Colonic mucosa (tissue), 4 donors: ENCODE measurements around the gene CHD9NB. TPM values are rescaled to one million over a fixed set of nuclear protein-coding genes. Genes with fewer than 3 reads are reported as not detected.
A peak's percentile ranks its signal among the peaks of the same experiment; 100 is the strongest.

Experiments
- DNase-seq: peaks from one replicate; pipeline ENCODE4 v3.0.0-alpha.2; 2020
- H3K27ac ChIP-seq: fragments of 200-600 bp; one replicate; pipeline ENCODE4 v1.8.0; 2021
- H3K27me3 ChIP-seq: fragments of 200-600 bp; one replicate; pipeline ENCODE4 v1.8.0; 2021
- H3K36me3 ChIP-seq: fragments of 200-600 bp; one replicate; pipeline ENCODE4 v1.8.0; 2021
- H3K4me1 ChIP-seq: fragments of 200-600 bp; one replicate; pipeline ENCODE4 v1.8.0; 2021; ENCODE audit warnings: mild to moderate bottlenecking
- H3K4me3 ChIP-seq: fragments of 200-600 bp; one replicate; pipeline ENCODE4 v1.8.0; 2021
- H3K9ac ChIP-seq, 2 donors: one replicate each; pipeline ENCODE4 v1.7.0; 2013; ENCODE audit warnings: control low read depth in 2 of 2, low read depth in 2 of 2, low read length in 2 of 2
- H3K9me3 ChIP-seq: fragments of 200-600 bp; one replicate; pipeline ENCODE4 v1.8.0; 2021
- intact Hi-C: fragments of 100-400 bp; cut with DNase I; formaldehyde crosslinking; loops from one replicate; pipeline ENCODE4 v1.14.1; 2022
- total RNA-seq, 2 donors: library from RNA; stranded (reverse); fragmentation: NEBNext Ultra II Directional in 1 of 2; extraction: Animal tissue kit (Norgen Biotek cat#: 25700) in 1 of 2; gene quantifications; one replicate each; pipeline ENCODE4 v1.2.1, GENCODE V29; 2021
- TF ChIP-seq, protein P1 (sequence below): fragments of 200-600 bp; IDR thresholded peaks from one replicate; pipeline ENCODE4 v1.8.0; 2022; ENCODE audit warnings: antibody characterized with exemption, mild to moderate bottlenecking
- donor health status: healthy.
- donor health status: DM: no; HTN: no; CAD: no.
- donor health status: DM: no; HTN: no; CAD: no.

CHD9NB gene
- total RNA-seq, 2 donors from 2014 or later: 2.5 to 5.6 TPM

DNA sequence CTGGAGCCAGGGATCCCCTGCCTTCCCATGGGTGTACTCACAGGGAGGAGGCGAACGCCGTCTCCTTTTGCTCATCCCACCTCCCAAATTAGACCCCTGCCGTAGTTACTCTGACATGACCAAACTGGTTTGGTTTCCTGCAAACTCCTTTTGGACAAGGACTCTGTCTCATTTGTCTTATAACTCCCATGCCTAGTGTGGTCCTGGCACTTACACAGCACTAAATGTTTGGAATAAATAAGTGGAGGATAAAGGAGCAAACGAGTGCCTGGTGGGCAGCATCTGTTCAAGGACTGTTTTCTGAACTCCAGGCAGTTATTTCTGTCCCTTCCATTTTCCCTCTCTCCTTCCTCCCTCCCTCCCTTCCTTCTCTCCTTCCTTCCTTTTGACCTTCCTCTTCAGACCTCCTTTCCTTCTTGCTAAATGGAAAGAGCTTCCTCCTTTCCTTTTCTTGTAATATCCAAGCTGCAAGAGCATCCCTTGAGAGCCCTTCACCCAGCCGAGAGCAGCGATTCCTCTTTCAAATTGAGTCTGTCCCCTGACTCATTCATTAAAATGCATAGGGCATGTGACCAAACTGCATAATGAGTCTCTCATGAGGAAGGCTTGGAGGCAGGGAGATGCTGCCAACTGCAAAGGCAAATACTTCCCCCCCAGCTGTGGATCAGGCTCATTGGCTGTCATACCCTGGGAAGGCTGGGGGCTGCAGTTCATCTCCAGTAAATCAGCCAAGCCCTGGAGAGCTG lies 38.9 kb upstream of the CHD9NB start:
- Histone ChIP-seq H3K27ac (peak overlapping the region; percentile 56), H3K9ac (peak overlapping the region in 1 of 2 donors; percentile 66), H3K9me3 (no peaks in the 10 kb centered on the region), H3K4me1 (peaks cover 28% of the 10 kb centered on the region), H3K4me3 (no peak overlapping the region), H3K27me3 (no peaks in the 10 kb centered on the region), H3K36me3 (no peaks in the 10 kb centered on the region)
- intact Hi-C loops: no loop called here
- DNase-seq: peak; percentile 55
- TF ChIP-seq, protein P1, sequence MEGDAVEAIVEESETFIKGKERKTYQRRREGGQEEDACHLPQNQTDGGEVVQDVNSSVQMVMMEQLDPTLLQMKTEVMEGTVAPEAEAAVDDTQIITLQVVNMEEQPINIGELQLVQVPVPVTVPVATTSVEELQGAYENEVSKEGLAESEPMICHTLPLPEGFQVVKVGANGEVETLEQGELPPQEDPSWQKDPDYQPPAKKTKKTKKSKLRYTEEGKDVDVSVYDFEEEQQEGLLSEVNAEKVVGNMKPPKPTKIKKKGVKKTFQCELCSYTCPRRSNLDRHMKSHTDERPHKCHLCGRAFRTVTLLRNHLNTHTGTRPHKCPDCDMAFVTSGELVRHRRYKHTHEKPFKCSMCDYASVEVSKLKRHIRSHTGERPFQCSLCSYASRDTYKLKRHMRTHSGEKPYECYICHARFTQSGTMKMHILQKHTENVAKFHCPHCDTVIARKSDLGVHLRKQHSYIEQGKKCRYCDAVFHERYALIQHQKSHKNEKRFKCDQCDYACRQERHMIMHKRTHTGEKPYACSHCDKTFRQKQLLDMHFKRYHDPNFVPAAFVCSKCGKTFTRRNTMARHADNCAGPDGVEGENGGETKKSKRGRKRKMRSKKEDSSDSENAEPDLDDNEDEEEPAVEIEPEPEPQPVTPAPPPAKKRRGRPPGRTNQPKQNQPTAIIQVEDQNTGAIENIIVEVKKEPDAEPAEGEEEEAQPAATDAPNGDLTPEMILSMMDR: no peak

DNA sequence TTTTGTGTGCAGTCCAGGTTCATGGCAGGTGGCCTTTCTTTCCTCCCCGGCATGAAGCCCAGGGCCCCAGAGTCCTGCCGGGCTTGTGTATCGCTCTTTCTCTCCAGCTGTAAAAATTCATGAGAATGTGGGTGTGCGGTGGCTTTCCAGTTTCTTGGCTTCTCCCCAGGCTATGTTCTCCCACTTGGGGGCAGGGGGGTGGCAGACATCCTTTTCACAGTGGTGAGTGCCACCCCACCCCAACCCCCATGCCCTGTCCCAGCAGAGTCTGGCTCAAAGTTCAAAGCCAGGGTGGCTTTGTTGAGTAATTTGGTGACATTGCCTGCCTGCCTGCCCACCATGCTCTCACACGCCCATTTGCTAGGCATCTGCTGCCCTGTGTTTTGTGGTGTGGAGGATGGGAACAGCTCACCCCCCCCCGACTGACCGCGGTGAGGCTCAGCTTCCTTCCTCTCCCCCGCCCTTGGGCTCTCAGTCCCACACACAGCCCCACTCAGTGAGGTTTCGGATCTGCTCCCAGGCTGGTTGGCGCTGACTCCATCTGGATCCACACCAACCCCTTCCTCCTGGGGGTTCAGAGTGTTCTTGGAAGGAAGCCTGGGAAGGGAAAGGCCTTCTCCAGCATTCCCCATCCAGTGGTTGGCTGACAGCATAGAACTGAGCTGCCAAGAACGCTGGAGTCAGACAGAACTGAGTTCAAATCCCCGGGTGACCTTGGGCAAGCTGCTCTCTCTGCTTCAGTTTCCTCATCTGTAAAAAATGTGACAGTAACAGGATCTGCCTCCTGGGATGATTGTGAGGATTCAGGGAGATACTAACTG lies 38.1 kb upstream of the CHD9NB start:
- DNase-seq: peak; percentile 79
- H3K27ac ChIP-seq: peak overlapping the region; percentile 56
- peak overlapping the region in 1 of 2 donors; percentile 66 for H3K9ac ChIP-seq
- no peaks in the 10 kb centered on the region for H3K36me3 ChIP-seq
- H3K9me3 ChIP-seq: no peaks in the 10 kb centered on the region
- H3K27me3 ChIP-seq: no peaks in the 10 kb centered on the region
- H3K4me1 ChIP-seq: peaks cover 28% of the 10 kb centered on the region
- no peak overlapping the region for H3K4me3 ChIP-seq
- TF ChIP-seq, protein P1: no peak
- intact Hi-C loops: no loop called here

DNA sequence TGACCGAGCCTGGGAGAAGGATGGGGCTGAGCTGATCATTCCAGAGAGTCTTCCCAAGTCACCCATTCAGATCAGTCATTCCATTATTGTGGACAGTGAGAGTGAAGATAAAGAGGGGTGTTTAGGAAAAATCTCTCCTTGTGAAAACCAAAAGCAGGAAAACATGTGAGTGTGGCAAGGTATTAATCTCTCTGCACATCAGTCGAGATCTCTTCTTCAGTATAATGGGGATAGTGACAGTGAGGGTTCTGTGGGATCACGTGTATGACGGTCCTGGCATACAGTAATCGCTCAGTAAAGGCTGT lies 37.5 kb upstream of the CHD9NB start:
- DNase-seq: no peak
- H3K9me3 ChIP-seq: no peaks in the 10 kb centered on the region
- intact Hi-C loops: no loop called here
- H3K4me1 ChIP-seq: peaks cover 28% of the 10 kb centered on the region
- H3K4me3 ChIP-seq: no peak overlapping the region
- H3K27me3 ChIP-seq: no peaks in the 10 kb centered on the region
- H3K9ac ChIP-seq: peak overlapping the region in 1 of 2 donors; percentile 66
- H3K27ac ChIP-seq: peak overlapping the region; percentile 56
- TF ChIP-seq, protein P1: no peak
- H3K36me3 ChIP-seq: no peaks in the 10 kb centered on the region

DNA sequence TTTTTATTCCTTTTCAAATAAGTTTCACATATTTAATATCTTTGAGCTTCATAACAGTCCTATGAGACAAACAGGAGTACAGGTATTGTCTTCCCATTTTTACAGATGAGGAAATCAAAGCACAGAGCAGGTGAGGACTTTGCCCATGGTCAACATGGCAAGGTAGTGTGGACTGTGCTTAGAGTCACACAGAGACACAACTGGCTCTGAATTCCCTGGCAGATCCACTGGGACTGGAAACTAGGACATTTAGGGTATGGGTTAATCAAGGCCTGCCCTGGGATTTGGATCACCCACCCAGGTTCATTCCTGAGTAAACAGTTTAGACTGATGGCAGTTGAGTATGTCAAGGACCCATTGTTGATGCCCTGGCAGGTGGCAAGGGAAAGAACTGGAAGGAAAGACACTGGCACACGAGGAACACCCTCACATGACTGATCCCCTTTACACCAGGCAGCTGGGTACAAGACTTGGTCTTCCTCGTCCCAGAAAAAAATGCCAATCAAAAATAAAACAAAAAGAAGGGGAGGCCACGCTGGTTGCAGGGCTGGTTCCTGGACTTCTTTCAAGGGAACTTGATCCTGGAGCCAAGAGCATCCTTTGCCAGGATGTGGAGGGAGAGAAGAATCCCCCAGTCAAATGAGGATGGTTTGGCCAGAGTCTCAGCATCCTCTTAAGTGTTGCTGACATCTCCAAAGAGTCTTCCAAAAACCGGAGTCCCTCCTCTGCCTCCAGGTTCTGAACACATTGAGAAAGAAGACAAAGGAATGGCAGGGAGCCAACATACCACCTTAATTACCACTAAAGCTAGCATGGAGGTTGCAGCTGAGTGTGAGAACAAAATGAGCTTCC lies 37.0 kb upstream of the CHD9NB start:
- intact Hi-C loops: no loop called here
- Histone ChIP-seq H3K36me3 (no peaks in the 10 kb centered on the region), H3K4me3 (no peak overlapping the region), H3K4me1 (peaks cover 28% of the 10 kb centered on the region), H3K27ac (peak overlapping the region; percentile 56), H3K9me3 (no peaks in the 10 kb centered on the region), H3K27me3 (no peaks in the 10 kb centered on the region), H3K9ac (peak overlapping the region in 1 of 2 donors; percentile 66)
- no peak for DNase-seq
- TF ChIP-seq, protein P1: no peak

DNA sequence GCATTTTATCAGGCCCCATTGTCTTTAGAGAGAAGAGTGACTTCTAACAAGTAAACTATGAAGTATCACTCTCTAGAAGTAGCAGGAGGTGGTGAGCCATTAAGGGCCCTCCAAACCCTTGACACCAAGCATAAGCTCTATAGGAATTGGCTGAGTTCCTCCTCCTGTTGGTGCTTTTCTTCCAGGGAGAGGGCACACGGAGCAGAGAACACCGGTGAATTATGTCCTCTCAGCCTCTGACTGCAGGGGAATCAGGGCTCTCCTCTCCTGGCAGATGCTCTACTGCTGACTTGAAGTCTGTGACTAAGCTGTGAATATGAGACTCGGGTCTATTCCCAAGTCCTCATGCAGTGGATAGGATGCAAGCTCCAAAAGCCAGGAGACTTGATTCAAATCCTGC lies 34.4 kb upstream of the CHD9NB start:
- Histone ChIP-seq H3K36me3 (no peaks in the 10 kb centered on the region), H3K9ac (no peak overlapping the region), H3K4me3 (no peak overlapping the region), H3K27me3 (no peaks in the 10 kb centered on the region), H3K9me3 (no peaks in the 10 kb centered on the region), H3K4me1 (peaks cover 16% of the 10 kb centered on the region), H3K27ac (no peak overlapping the region)
- intact Hi-C loops: no loop called here
- no peak for DNase-seq
- TF ChIP-seq, protein P1: no peak
